Endodermal cell (in vitro differentiated cells): ENCODE measurements around the gene ZNF629. TPM values are rescaled to one million over a fixed set of nuclear protein-coding genes. Genes with fewer than 3 reads are reported as not detected.

Source experiments
- DNase-seq: peaks from one replicate; pipeline ENCODE4 v3.0.0-alpha.2; 2017
- H3K27ac ChIP-seq: 2 replicates; pipeline ENCODE4 v1.5.1; 2013; ENCODE audit warnings: mild to moderate bottlenecking, low read depth, low read length, moderate library complexity
- H3K27me3 ChIP-seq: 2 replicates; pipeline ENCODE4 v1.6.1; 2013; ENCODE audit warnings: mild to moderate bottlenecking, low read length, moderate library complexity; ENCODE audit not compliant: insufficient read depth, control insufficient read depth, poor library complexity, severe bottlenecking
- H3K36me3 ChIP-seq: 2 replicates; pipeline ENCODE4 v1.7.0; 2013; ENCODE audit warnings: mild to moderate bottlenecking, low read length, moderate library complexity; ENCODE audit not compliant: control insufficient read depth, insufficient read depth
- H3K4me1 ChIP-seq: one replicate; pipeline ENCODE4 v1.7.0; 2013; ENCODE audit warnings: low read length; ENCODE audit not compliant: control insufficient read depth, insufficient read depth
- H3K4me3 ChIP-seq: 2 replicates; pipeline ENCODE4 v1.5.1; 2013; ENCODE audit warnings: mild to moderate bottlenecking, low read length, moderate library complexity
- H3K9ac ChIP-seq: 2 replicates; pipeline ENCODE4 v1.6.1; 2013; ENCODE audit warnings: mild to moderate bottlenecking, low read length, moderate library complexity; ENCODE audit not compliant: poor library complexity, severe bottlenecking; ENCODE audit errors: extremely low read depth
- H3K9me3 ChIP-seq: 2 replicates; pipeline ENCODE4 v1.6.1; 2013; ENCODE audit warnings: mild to moderate bottlenecking, low read length, moderate library complexity; ENCODE audit not compliant: control insufficient read depth
- H3K27ac Mint-ChIP-seq: 2 replicates; pipeline ENCODE4 v1.8.0; 2020; ENCODE audit warnings: mixed read lengths
- H3K27me3 Mint-ChIP-seq: 2 replicates; pipeline ENCODE4 v1.8.0; 2021; ENCODE audit warnings: mild to moderate bottlenecking, mixed read lengths; ENCODE audit not compliant: insufficient read depth
- H3K36me3 Mint-ChIP-seq: 2 replicates; pipeline ENCODE4 v1.8.0; 2020; ENCODE audit warnings: low read depth, mixed read lengths
- H3K4me1 Mint-ChIP-seq: 2 replicates; pipeline ENCODE4 v1.8.0; 2020; ENCODE audit warnings: mixed read lengths
- H3K4me3 Mint-ChIP-seq: 2 replicates; pipeline ENCODE4 v1.8.0; 2020; ENCODE audit warnings: mild to moderate bottlenecking, moderate library complexity, mixed read lengths
- H3K9me3 Mint-ChIP-seq: 2 replicates; pipeline ENCODE4 v1.8.0; 2020; ENCODE audit warnings: mild to moderate bottlenecking, mixed read lengths
- WGBS, 2 experiments: methylation state at CpG; one replicate each; pipeline versions ENCODE4 v1.1.5 to v1.1.7; 2013; ENCODE audit warnings: missing lambda C conversion rate in 2 of 2, mixed read lengths in 1 of 2; ENCODE audit not compliant: insufficient coverage in 1 of 2, insufficient read length in 1 of 2; 5-methylcytosine and 5-hydroxymethylcytosine counted together
- total RNA-seq, 2 donors: library from RNA; stranded (reverse); fragmentation: NEBNext Ultra II Directional in 1 of 2; extraction: Animal tissue kit (Norgen Biotek cat#: 25700) in 1 of 2; gene quantifications; 2 replicates in 1 of 2; 3 replicates in 1 of 2; pipeline ENCODE4 v1.2.1, GENCODE V29; 2021
- TF ChIP-seq, protein P1 (sequence below): fragments of 200-600 bp; sonication (generic); conservative IDR thresholded peaks from 2 replicates; pipeline ENCODE4 v1.5.0; 2021; ENCODE audit warnings: antibody characterized with exemption, mild to moderate bottlenecking

Gene ZNF629
- total RNA-seq, 2 donors from 2014 or later, result 31.8 to 33.3 TPM

GRCh38 chr16:30802936-30803335, 15.9 kb upstream of the ZNF629 start:
- Histone ChIP-seq H3K4me3 (no peak overlapping the region), H3K9ac (no peak overlapping the region), H3K9me3 (no peaks in the 10 kb centered on the region), H3K36me3 (no peaks in the 10 kb centered on the region), H3K27ac (no peak overlapping the region), H3K4me1 (peaks cover 2% of the 10 kb centered on the region), H3K27me3 (no peaks in the 10 kb centered on the region)
- Mint-ChIP-seq H3K36me3 (no peaks in the 10 kb centered on the region), H3K4me3 (no peak overlapping the region), H3K27ac (no peak overlapping the region), H3K27me3 (peaks cover 39% of the 10 kb centered on the region), H3K4me1 (peaks cover 11% of the 10 kb centered on the region), H3K9me3 (no peaks in the 10 kb centered on the region)
- 79 to 94% methylated on average over 3 of the region's 3 CpGs for WGBS, 2 experiments
- TF ChIP-seq, protein P1, sequence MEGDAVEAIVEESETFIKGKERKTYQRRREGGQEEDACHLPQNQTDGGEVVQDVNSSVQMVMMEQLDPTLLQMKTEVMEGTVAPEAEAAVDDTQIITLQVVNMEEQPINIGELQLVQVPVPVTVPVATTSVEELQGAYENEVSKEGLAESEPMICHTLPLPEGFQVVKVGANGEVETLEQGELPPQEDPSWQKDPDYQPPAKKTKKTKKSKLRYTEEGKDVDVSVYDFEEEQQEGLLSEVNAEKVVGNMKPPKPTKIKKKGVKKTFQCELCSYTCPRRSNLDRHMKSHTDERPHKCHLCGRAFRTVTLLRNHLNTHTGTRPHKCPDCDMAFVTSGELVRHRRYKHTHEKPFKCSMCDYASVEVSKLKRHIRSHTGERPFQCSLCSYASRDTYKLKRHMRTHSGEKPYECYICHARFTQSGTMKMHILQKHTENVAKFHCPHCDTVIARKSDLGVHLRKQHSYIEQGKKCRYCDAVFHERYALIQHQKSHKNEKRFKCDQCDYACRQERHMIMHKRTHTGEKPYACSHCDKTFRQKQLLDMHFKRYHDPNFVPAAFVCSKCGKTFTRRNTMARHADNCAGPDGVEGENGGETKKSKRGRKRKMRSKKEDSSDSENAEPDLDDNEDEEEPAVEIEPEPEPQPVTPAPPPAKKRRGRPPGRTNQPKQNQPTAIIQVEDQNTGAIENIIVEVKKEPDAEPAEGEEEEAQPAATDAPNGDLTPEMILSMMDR, result no peak
- DNase-seq, result no peak

GRCh38 chr16:30797670-30798309, 10.8 kb upstream of the ZNF629 start:
- Mint-ChIP-seq H3K27me3 (peaks cover 32% of the 10 kb centered on the region), H3K36me3 (no peaks in the 10 kb centered on the region), H3K27ac (no peak overlapping the region), H3K4me1 (peaks cover 4% of the 10 kb centered on the region), H3K4me3 (no peak overlapping the region), H3K9me3 (no peaks in the 10 kb centered on the region)
- TF ChIP-seq, protein P1, result peak; percentile 61
- Histone ChIP-seq H3K4me1 (no peaks in the 10 kb centered on the region), H3K27ac (no peak overlapping the region), H3K9ac (no peak overlapping the region), H3K36me3 (no peaks in the 10 kb centered on the region), H3K4me3 (no peak overlapping the region), H3K27me3 (no peaks in the 10 kb centered on the region), H3K9me3 (no peaks in the 10 kb centered on the region)
- no peak for DNase-seq
- 85 to 88% methylated on average over 7 of the region's 8 CpGs for WGBS, 2 experiments

GRCh38 chr16:30794634-30795033, 7.6 kb upstream of the ZNF629 start:
- Histone ChIP-seq H3K4me3 (no peak overlapping the region), H3K9ac (no peak overlapping the region), H3K9me3 (no peaks in the 10 kb centered on the region), H3K36me3 (no peaks in the 10 kb centered on the region), H3K4me1 (no peaks in the 10 kb centered on the region), H3K27ac (no peak overlapping the region), H3K27me3 (no peaks in the 10 kb centered on the region)
- no peaks in the 10 kb centered on the region for H3K36me3 Mint-ChIP-seq
- TF ChIP-seq, protein P1, result no peak
- 85 to 94% methylated on average over 3 of the region's 3 CpGs for WGBS, 2 experiments
- DNase-seq, result no peak
- H3K9me3 Mint-ChIP-seq, result no peaks in the 10 kb centered on the region
- H3K4me3 Mint-ChIP-seq, result no peak overlapping the region
- peaks cover 27% of the 10 kb centered on the region for H3K27me3 Mint-ChIP-seq
- H3K4me1 Mint-ChIP-seq, result peaks cover 4% of the 10 kb centered on the region
- no peak overlapping the region for H3K27ac Mint-ChIP-seq
